H1 (cell line): ENCODE data around the gene SLX4IP.

Source experiments
- GABPA ChIP-seq: IDR thresholded peaks from 2 replicates; pipeline ENCODE4 v1.6.1; 2011; ENCODE audit warnings: mild to moderate bottlenecking, low read length, moderate library complexity, borderline replicate concordance; ENCODE audit not compliant: insufficient read depth
- JUND ChIP-seq: IDR thresholded peaks from 2 replicates; pipeline ENCODE4 v1.6.1; 2011; ENCODE audit warnings: mild to moderate bottlenecking, improper control_type of control experiment, low read length
- MAFK ChIP-seq: IDR thresholded peaks from 2 replicates; pipeline ENCODE4 v1.6.1; 2012; ENCODE audit warnings: low read depth, mild to moderate bottlenecking, improper control_type of control experiment, low read length
- SIN3A ChIP-seq, 2 experiments: IDR thresholded peaks in 1 of 2; conservative IDR thresholded peaks in 1 of 2; 2 replicates each; pipeline ENCODE4 v1.6.1; 2011 to 2012; ENCODE audit warnings: low read length in 2 of 2, improper control_type of control experiment in 1 of 2, low read depth in 1 of 2, mild to moderate bottlenecking in 1 of 2
- SP1 ChIP-seq: IDR thresholded peaks from 2 replicates; pipeline ENCODE4 v1.6.1; 2011; ENCODE audit warnings: low read depth, low read length
- TAF7 ChIP-seq: optimal IDR thresholded peaks from 2 replicates; pipeline ENCODE3; 2011; ENCODE audit warnings: low read depth, mild to moderate bottlenecking, inconsistent platforms, low read length, moderate library complexity, borderline replicate concordance
- TF ChIP-seq, protein P1 (sequence below), 3 experiments: IDR thresholded peaks; 1 replicate in 2 of 3; 2 replicates in 1 of 3; pipeline versions ENCODE4 v1.5.1 to v1.6.1; 2011; ENCODE audit warnings: low read length in 3 of 3, mild to moderate bottlenecking in 3 of 3, inconsistent platforms in 2 of 3, low read depth in 1 of 3, moderate library complexity in 1 of 3; ENCODE audit not compliant: insufficient read depth in 1 of 3; ENCODE audit errors: control extremely low read depth in 1 of 3
- TF ChIP-seq, protein P2 (sequence below): IDR thresholded peaks from 2 replicates; pipeline ENCODE4 v1.6.1; 2012; ENCODE audit warnings: low read length, inconsistent platforms

DNA sequence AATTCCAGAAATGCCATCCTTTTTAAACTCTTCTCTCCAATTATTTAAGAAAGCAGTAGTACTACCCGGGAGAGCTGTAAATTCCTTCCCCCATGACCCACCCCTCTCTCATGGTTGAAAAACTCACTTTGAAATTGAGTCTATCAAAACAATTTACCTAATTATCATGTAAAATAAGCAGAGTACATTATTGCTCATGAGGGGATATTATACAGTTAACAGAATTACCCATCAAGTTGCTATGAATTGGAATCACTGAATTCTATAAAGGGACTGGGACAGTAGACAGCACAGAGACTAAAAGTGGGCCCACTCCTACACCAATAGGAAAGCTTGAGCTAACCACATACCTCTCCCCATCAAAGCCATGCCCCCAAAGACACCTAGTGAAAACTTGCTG lies 222.3 kb downstream of the SLX4IP start:
- TF ChIP-seq, protein P1, sequence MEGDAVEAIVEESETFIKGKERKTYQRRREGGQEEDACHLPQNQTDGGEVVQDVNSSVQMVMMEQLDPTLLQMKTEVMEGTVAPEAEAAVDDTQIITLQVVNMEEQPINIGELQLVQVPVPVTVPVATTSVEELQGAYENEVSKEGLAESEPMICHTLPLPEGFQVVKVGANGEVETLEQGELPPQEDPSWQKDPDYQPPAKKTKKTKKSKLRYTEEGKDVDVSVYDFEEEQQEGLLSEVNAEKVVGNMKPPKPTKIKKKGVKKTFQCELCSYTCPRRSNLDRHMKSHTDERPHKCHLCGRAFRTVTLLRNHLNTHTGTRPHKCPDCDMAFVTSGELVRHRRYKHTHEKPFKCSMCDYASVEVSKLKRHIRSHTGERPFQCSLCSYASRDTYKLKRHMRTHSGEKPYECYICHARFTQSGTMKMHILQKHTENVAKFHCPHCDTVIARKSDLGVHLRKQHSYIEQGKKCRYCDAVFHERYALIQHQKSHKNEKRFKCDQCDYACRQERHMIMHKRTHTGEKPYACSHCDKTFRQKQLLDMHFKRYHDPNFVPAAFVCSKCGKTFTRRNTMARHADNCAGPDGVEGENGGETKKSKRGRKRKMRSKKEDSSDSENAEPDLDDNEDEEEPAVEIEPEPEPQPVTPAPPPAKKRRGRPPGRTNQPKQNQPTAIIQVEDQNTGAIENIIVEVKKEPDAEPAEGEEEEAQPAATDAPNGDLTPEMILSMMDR (IDR thresholded peaks at IDR 0.05; ENCODE audit: control extremely low read depth in 1 of 3, insufficient read depth in 1 of 3, low read depth in 1 of 3, low read length in 3 of 3) = no peak
- TF ChIP-seq SIN3A (conservative IDR thresholded peaks at IDR 0.05 in 1 of 2, IDR thresholded peaks at IDR 0.05 in 1 of 2; ENCODE audit: low read depth in 1 of 2, low read length in 2 of 2) (no peak), TAF7 (no peak), MAFK (no peak), GABPA (no peak), SP1 (no peak), JUND (no peak)
- TF ChIP-seq, protein P2, sequence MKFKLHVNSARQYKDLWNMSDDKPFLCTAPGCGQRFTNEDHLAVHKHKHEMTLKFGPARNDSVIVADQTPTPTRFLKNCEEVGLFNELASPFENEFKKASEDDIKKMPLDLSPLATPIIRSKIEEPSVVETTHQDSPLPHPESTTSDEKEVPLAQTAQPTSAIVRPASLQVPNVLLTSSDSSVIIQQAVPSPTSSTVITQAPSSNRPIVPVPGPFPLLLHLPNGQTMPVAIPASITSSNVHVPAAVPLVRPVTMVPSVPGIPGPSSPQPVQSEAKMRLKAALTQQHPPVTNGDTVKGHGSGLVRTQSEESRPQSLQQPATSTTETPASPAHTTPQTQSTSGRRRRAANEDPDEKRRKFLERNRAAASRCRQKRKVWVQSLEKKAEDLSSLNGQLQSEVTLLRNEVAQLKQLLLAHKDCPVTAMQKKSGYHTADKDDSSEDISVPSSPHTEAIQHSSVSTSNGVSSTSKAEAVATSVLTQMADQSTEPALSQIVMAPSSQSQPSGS = no peak
